ENCODE measurements around the gene IFT20. TPM values are rescaled to one million over a fixed set of nuclear protein-coding genes. Genes with fewer than 3 reads are reported as not detected.

The IFT20 gene
- total and polyA plus RNA-seq, 2 experiments from 2014 or later, result 13.2 to 32.3 TPM

GRCh38 chr17:28366605-28367004, 31.3 kb upstream of the IFT20 start:
- H3K27me3 ChIP-seq (ENCODE audit: insufficient read depth), result no peaks in the 10 kb centered on the region
- H3K4me3 Mint-ChIP-seq, result no peak overlapping the region
- TF ChIP-seq STAT1 (IDR thresholded peaks at IDR 0.05; ENCODE audit: unreplicated experiment), result no peak
- peak; percentile 12 to 30; a peak in 3 of 4 replicates for TF ChIP-seq CTCF (conservative IDR thresholded peaks at IDR 0.05; ENCODE audit: low read depth in 2 of 2)
- no peak overlapping the region for H2AFZ ChIP-seq
- H3K36me3 ChIP-seq (ENCODE audit: insufficient read depth), result peaks cover 5% of the 10 kb centered on the region; the same call in 1 of the 2 replicates
- no peak overlapping the region for H3K27ac ChIP-seq (ENCODE audit: low read depth)
- no peaks in the 10 kb centered on the region for H3K79me2 ChIP-seq (replicated peaks; ENCODE audit: insufficient read depth)
- H3K27me3 Mint-ChIP-seq (ENCODE audit: insufficient read depth, low read depth, poor library complexity), result peaks cover 14% of the 10 kb centered on the region
- no peaks in the 10 kb centered on the region for H4K20me1 ChIP-seq (replicated peaks; ENCODE audit: insufficient read depth)
- H3K9me3 Mint-ChIP-seq, result no peaks in the 10 kb centered on the region
- H3K4me3 ChIP-seq, result no peak overlapping the region
- H3K4me1 Mint-ChIP-seq, result peaks cover 13% of the 10 kb centered on the region
- H3K9me2 ChIP-seq (ENCODE audit: insufficient read depth), result no peaks in the 10 kb centered on the region
- H3K27ac Mint-ChIP-seq, result no peak overlapping the region
- DNase-seq (ENCODE audit: low spot score) (peak; percentile 39), ATAC-seq (peak; percentile 8; the same call in 1 of the 3 replicates)
- peaks cover 8% of the 10 kb centered on the region; the same call in 2 of the 3 replicates for H3K36me3 Mint-ChIP-seq (ENCODE audit: low read depth)
- H3K4me1 ChIP-seq (ENCODE audit: insufficient read depth), result peaks cover 9% of the 10 kb centered on the region; the same call in 1 of the 2 replicates
- H3K4me2 ChIP-seq, result no peak overlapping the region
- no peaks in the 10 kb centered on the region; the same call in 1 of the 2 replicates for H3F3A ChIP-seq (replicated peaks; ENCODE audit: low read depth)

GRCh38 chr17:28365487-28365886, 30.2 kb upstream of the IFT20 start:
- Histone ChIP-seq H3K4me3 (no peak overlapping the region), H3K36me3 (ENCODE audit: insufficient read depth) (peaks cover 8% of the 10 kb centered on the region; the same call in 1 of the 2 replicates), H3K4me1 (ENCODE audit: insufficient read depth) (peaks cover 2% of the 10 kb centered on the region; the same call in 1 of the 2 replicates), H4K20me1 (replicated peaks; ENCODE audit: insufficient read depth) (no peaks in the 10 kb centered on the region; the same call in 1 of the 2 replicates), H3K9me2 (ENCODE audit: insufficient read depth) (no peaks in the 10 kb centered on the region), H3F3A (replicated peaks; ENCODE audit: low read depth) (no peaks in the 10 kb centered on the region; the same call in 1 of the 2 replicates), H3K79me2 (replicated peaks; ENCODE audit: insufficient read depth) (no peaks in the 10 kb centered on the region), H3K4me2 (no peak overlapping the region), H3K27ac (ENCODE audit: low read depth) (no peak overlapping the region), H2AFZ (no peak overlapping the region), H3K27me3 (ENCODE audit: insufficient read depth) (no peaks in the 10 kb centered on the region)
- no peak for ATAC-seq
- TF ChIP-seq NANOG (IDR thresholded peaks at IDR 0.05; ENCODE audit: borderline replicate concordance), result no peak
- Mint-ChIP-seq H3K4me1 (peaks cover 10% of the 10 kb centered on the region), H3K9me3 (no peaks in the 10 kb centered on the region), H3K27ac (no peak overlapping the region), H3K36me3 (ENCODE audit: low read depth) (peaks cover 19% of the 10 kb centered on the region), H3K4me3 (no peak overlapping the region), H3K27me3 (ENCODE audit: insufficient read depth, low read depth, poor library complexity) (peaks cover 11% of the 10 kb centered on the region)
- DNase-seq (ENCODE audit: low spot score), result no peak

GRCh38 chr17:28364665-28365363, 29.5 kb upstream of the IFT20 start, which contains the start of gene SEBOX:
SEBOX (minus strand) TSS chr17:28365199; CDS start chr17:28365151, 48 bp downstream.
- Mint-ChIP-seq H3K4me3 (no peak within 1 kb of the TSS), H3K36me3 (ENCODE audit: low read depth) (peaks cover 25% of the 10 kb centered on the region), H3K4me1 (peaks cover 3% of the 10 kb centered on the region), H3K27ac (no peak within 1 kb of the TSS), H3K27me3 (ENCODE audit: insufficient read depth, low read depth, poor library complexity) (peaks cover 8% of the 10 kb centered on the region), H3K9me3 (no peaks in the 10 kb centered on the region)
- H3K36me3 ChIP-seq (ENCODE audit: insufficient read depth), result peaks cover 13% of the 10 kb centered on the region
- no peaks in the 10 kb centered on the region for H3K4me1 ChIP-seq (ENCODE audit: insufficient read depth)
- H3K4me3 ChIP-seq, result no peak within 1 kb of the TSS
- no peaks in the 10 kb centered on the region; the same call in 1 of the 2 replicates for H4K20me1 ChIP-seq (replicated peaks; ENCODE audit: insufficient read depth)
- H3K27me3 ChIP-seq (ENCODE audit: insufficient read depth), result no peaks in the 10 kb centered on the region
- no peaks in the 10 kb centered on the region for H3K9me2 ChIP-seq (ENCODE audit: insufficient read depth)
- H3K4me2 ChIP-seq, result no peak within 1 kb of the TSS
- H3K27ac ChIP-seq (ENCODE audit: low read depth), result no peak within 1 kb of the TSS
- DNase-seq (ENCODE audit: low spot score) (no peak), ATAC-seq (no peak)
- H2AFZ ChIP-seq, result no peak within 1 kb of the TSS
- H3F3A ChIP-seq (replicated peaks; ENCODE audit: low read depth), result no peaks in the 10 kb centered on the region
- no peaks in the 10 kb centered on the region for H3K79me2 ChIP-seq (replicated peaks; ENCODE audit: insufficient read depth)
- TF ChIP-seq JUNB (IDR thresholded peaks at IDR 0.05; ENCODE audit: unreplicated experiment) (no peak), STAT1 (IDR thresholded peaks at IDR 0.05; ENCODE audit: unreplicated experiment) (no peak), NANOG (IDR thresholded peaks at IDR 0.05; ENCODE audit: borderline replicate concordance) (no peak), ZNF462 (CRISPR knock-in tag; IDR thresholded peaks at IDR 0.05) (no peak), ZNF114 (CRISPR knock-in tag; IDR thresholded peaks at IDR 0.05) (no peak), EZH2phosphoT487 (IDR thresholded peaks at IDR 0.05; ENCODE audit: unreplicated experiment) (no peak), ZNF331 (CRISPR knock-in tag; IDR thresholded peaks at IDR 0.05; ENCODE audit: low read depth) (no peak)

All from GM23338 (cell line).